Esophagus muscularis mucosa (tissue), 3 donors: ENCODE results near the gene TOMM70.

ENCODE experiments used
- POLR2AphosphoS5 ChIP-seq, 2 donors: sonication (generic); formaldehyde crosslinking; IDR thresholded peaks; one replicate each; pipeline ENCODE4 v1.6.1; 2017; ENCODE audit warnings: antibody characterized with exemption in 2 of 2
- TF ChIP-seq, protein P1 (sequence below), 3 experiments: fragments of 200-600 bp in 2 of 3; fragments of 450-650 bp in 1 of 3; sonication (generic) in 2 of 3; IDR thresholded peaks; one replicate each; pipeline ENCODE4 v1.5.1; 2017 to 2019; ENCODE audit warnings: antibody characterized with exemption in 3 of 3, mild to moderate bottlenecking in 2 of 3, moderate library complexity in 1 of 3

DNA sequence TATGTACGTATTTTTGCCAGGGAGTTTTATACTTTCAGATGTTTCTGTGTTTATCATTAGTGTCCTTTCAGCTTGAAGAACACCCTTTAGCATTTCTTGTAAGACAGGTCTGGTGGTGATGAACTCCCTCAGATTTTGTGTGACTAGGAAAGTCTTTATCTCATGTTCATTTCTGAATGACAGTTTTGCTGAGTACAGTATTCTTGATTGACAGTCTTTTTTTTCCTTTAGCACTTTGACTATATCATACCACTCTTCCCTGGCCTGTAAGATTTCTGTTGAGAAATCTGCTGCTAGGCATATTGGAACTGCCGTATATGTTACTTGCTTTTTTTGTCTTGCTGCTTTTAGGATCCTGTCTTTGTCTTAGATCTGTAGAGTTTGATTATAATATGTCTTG, 6.3 kb upstream of the TOMM70 start:
- TF ChIP-seq, protein P1, sequence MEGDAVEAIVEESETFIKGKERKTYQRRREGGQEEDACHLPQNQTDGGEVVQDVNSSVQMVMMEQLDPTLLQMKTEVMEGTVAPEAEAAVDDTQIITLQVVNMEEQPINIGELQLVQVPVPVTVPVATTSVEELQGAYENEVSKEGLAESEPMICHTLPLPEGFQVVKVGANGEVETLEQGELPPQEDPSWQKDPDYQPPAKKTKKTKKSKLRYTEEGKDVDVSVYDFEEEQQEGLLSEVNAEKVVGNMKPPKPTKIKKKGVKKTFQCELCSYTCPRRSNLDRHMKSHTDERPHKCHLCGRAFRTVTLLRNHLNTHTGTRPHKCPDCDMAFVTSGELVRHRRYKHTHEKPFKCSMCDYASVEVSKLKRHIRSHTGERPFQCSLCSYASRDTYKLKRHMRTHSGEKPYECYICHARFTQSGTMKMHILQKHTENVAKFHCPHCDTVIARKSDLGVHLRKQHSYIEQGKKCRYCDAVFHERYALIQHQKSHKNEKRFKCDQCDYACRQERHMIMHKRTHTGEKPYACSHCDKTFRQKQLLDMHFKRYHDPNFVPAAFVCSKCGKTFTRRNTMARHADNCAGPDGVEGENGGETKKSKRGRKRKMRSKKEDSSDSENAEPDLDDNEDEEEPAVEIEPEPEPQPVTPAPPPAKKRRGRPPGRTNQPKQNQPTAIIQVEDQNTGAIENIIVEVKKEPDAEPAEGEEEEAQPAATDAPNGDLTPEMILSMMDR (IDR thresholded peaks at IDR 0.05), result no peak
- TF ChIP-seq POLR2AphosphoS5 (IDR thresholded peaks at IDR 0.05), result no peak
